Stomach (tissue), 9 donors: ENCODE results near the gene SNX33. TPM values are rescaled to one million over a fixed set of nuclear protein-coding genes. Genes with fewer than 3 reads are reported as not detected.

ENCODE experiments used
- DNase-seq, 2 donors: peaks; one replicate each; pipeline versions ENCODE4 v3.0.0 to v3.0.0-alpha.2; 2013 to 2019
- H3K27ac ChIP-seq, 5 donors: fragments of 200-600 bp in 4 of 5; sonication (generic) in 4 of 5; one replicate each; pipeline ENCODE4 v1.5.1; 2013 to 2019; ENCODE audit warnings: mild to moderate bottlenecking in 1 of 5, moderate library complexity in 1 of 5
- H3K27me3 ChIP-seq, 3 donors: fragments of 200-600 bp; sonication (generic); one replicate each; pipeline ENCODE4 v1.5.1; 2017 to 2019; ENCODE audit warnings: mixed run types in 1 of 3
- H3K36me3 ChIP-seq, 4 donors: fragments of 200-600 bp; sonication (generic); 1 replicate in 3 of 4; 2 replicates in 1 of 4; pipeline ENCODE4 v1.5.1; 2016 to 2019
- H3K4me1 ChIP-seq, 4 donors: fragments of 200-600 bp; sonication (generic); one replicate each; pipeline ENCODE4 v1.5.1; 2016 to 2019
- H3K4me3 ChIP-seq, 4 donors: fragments of 200-600 bp; sonication (generic) in 3 of 4; one replicate each; pipeline ENCODE4 v1.5.1; 2016 to 2019; ENCODE audit warnings: mild to moderate bottlenecking in 1 of 4
- H3K9me3 ChIP-seq, 4 donors: fragments of 200-600 bp; sonication (generic); one replicate each; pipeline ENCODE4 v1.5.1; 2016 to 2019
- EP300 ChIP-seq: sonication (generic); formaldehyde crosslinking; IDR thresholded peaks from one replicate; pipeline ENCODE4 v1.6.1; 2017; ENCODE audit warnings: antibody characterized with exemption
- POLR2A ChIP-seq, 4 donors: fragments of 450-650 bp; IDR thresholded peaks; one replicate each; pipeline ENCODE4 v1.6.1; 2016; ENCODE audit warnings: antibody characterized with exemption in 4 of 4, control low read depth in 2 of 4, mild to moderate bottlenecking in 1 of 4, moderate library complexity in 1 of 4
- POLR2AphosphoS5 ChIP-seq, 3 donors: sonication (generic); formaldehyde crosslinking; IDR thresholded peaks; one replicate each; pipeline ENCODE4 v1.6.1; 2016; ENCODE audit warnings: antibody characterized with exemption in 3 of 3
- WGBS, 5 donors: extraction: QIAGEN DNeasy Blood & Tissue Kit in 3 of 5; methylation state at CpG; one replicate each; pipeline versions ENCODE4 v1.1.5 to v1.1.7; 2013 to 2018; 5-methylcytosine and 5-hydroxymethylcytosine counted together
- intact Hi-C: fragments of 100-400 bp; cut with DNase I; formaldehyde crosslinking; loops from one replicate; pipeline ENCODE4 v1.15.1; 2023; ENCODE audit warnings: low total_unique reads
- polyA plus RNA-seq, 3 donors: library from polyadenylated mRNA; stranded (reverse); fragments of 200-250 nt; gene quantifications; one replicate each; pipeline ENCODE4 v1.2.3, GENCODE V29; 2013
- total RNA-seq, 5 donors: library from RNA; depleted of rRNA; stranded (reverse); fragments of >200 nt; gene quantifications; one replicate each; pipeline versions ENCODE4 v1.1.0 to v1.2.3, GENCODE V29; 2014 to 2016
- TF ChIP-seq, protein P1 (sequence below), 7 experiments: fragments of 450-650 bp in 4 of 7; fragments of 200-600 bp in 3 of 7; sonication (generic) in 3 of 7; IDR thresholded peaks; one replicate each; pipeline ENCODE4 v1.5.1; 2016 to 2019; ENCODE audit warnings: antibody characterized with exemption in 7 of 7, control low read depth in 2 of 7, mild to moderate bottlenecking in 1 of 7
- donor health status: healthy with polysubstance abuse.
- donor health status: Bipolar disorder and iron deficiency.
- donor health status: healthy.

Gene SNX33
- total and polyA plus RNA-seq, 8 donors: 11.0 to 36.8 (median 16.1) TPM

DNA sequence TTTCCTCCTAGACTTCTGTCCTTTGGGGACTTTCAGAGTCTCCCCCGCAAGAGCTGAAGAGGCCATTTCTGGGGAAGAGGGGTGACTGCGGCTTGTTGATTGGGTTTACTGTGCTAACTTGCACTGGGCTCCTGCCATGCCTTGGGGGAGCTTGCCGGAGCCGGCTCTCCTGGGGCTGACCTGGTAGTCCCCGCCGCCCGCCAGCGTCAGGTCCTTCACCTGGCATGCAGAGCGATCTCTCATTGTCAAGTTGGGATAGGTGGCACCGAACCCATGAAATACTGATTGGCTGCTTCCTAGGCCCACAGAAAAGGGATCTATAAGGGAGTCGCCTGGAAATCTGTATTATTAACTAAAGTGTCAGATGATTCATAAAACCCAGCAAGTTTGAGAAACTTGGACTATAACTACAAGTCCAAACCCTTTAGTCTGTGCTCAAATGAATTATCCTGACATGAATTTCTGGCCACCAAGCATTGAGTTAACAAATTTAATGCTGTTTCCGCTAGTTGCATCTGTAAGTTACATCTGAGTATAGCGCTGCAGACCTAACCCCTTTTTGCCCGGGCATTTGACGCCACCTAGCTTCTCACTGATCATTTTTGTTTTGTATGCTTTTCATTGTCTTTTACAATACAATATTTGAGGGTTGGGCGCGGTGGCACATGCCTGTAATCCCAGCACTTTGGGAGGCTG lies 7.1 kb upstream of the SNX33 start:
- peak overlapping the region; percentile 92 to 95 (median 93) for H3K27ac ChIP-seq
- 2 to 6% (median 3%) methylated on average over 17 of the region's 17 CpGs for WGBS, 5 donors
- peaks cover 0 to 10% (median 0%) of the 10 kb centered on the region in 4 donors for H3K36me3 ChIP-seq
- peak overlapping the region; percentile 72 to 94 (median 85) for H3K4me3 ChIP-seq
- intact Hi-C loops: no loop called here
- TF ChIP-seq EP300: no peak
- TF ChIP-seq, protein P1, sequence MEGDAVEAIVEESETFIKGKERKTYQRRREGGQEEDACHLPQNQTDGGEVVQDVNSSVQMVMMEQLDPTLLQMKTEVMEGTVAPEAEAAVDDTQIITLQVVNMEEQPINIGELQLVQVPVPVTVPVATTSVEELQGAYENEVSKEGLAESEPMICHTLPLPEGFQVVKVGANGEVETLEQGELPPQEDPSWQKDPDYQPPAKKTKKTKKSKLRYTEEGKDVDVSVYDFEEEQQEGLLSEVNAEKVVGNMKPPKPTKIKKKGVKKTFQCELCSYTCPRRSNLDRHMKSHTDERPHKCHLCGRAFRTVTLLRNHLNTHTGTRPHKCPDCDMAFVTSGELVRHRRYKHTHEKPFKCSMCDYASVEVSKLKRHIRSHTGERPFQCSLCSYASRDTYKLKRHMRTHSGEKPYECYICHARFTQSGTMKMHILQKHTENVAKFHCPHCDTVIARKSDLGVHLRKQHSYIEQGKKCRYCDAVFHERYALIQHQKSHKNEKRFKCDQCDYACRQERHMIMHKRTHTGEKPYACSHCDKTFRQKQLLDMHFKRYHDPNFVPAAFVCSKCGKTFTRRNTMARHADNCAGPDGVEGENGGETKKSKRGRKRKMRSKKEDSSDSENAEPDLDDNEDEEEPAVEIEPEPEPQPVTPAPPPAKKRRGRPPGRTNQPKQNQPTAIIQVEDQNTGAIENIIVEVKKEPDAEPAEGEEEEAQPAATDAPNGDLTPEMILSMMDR (IDR thresholded peaks at IDR 0.05): peak in 1 of 7 experiments; percentile 38
- TF ChIP-seq POLR2AphosphoS5 (IDR thresholded peaks at IDR 0.05): no peak
- H3K9me3 ChIP-seq: no peaks in the 10 kb centered on the region
- no peaks in the 10 kb centered on the region for H3K27me3 ChIP-seq
- H3K4me1 ChIP-seq: peaks cover 11 to 54% (median 49%) of the 10 kb centered on the region in 4 donors
- DNase-seq: peak in 1 of 2 donors; percentile 77

DNA sequence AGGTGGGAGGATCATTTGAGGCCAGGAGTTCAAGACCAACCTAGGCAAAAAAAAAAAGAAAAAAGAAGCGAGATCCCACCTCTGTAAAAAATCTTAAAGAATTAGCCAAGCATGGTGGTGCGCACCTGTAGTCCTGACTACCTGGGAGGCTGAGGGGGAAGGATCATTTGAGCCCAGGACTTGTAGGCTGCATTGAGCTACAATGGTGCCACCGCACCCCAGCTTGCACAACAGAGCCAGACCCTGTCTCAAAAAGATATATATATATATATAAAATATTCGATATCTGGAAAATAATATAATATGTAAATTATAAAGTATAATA lies 6.6 kb upstream of the SNX33 start:
- H3K27me3 ChIP-seq: no peaks in the 10 kb centered on the region
- peaks cover 0 to 10% (median 0%) of the 10 kb centered on the region in 4 donors for H3K36me3 ChIP-seq
- TF ChIP-seq, protein P1 (IDR thresholded peaks at IDR 0.05): peak in 1 of 7 experiments; percentile 3
- TF ChIP-seq EP300 (no peak), POLR2A (IDR thresholded peaks at IDR 0.05) (no peak), POLR2AphosphoS5 (IDR thresholded peaks at IDR 0.05) (no peak)
- intact Hi-C loops: no loop called here
- H3K9me3 ChIP-seq: no peaks in the 10 kb centered on the region
- no peak overlapping the region for H3K4me3 ChIP-seq
- no peak for DNase-seq
- peak overlapping the region; percentile 23 to 95 (median 93) for H3K27ac ChIP-seq
- H3K4me1 ChIP-seq: peaks cover 16 to 54% (median 51%) of the 10 kb centered on the region in 4 donors
- WGBS, 5 donors: 66 to 76% (median 72%) methylated on average over 4 of the region's 4 CpGs

DNA sequence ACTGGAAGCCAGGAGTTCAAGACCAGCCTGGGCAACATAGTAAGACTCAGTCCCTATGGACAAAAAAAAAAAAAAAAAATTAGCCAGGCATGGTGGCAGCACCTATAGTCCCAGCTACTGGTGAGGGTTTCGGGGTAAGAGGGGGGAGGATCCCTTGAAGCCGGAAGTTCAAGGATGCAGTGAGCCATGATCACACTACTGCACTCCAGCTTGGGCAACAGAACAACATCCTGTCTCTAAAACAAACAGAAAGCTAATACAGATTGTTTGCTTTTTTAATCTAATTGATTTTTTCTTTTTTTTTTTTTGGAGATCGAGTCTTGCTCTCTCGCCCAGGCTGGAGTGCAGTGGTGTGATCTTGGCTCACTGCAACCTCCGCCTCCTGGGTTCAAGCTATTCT lies 6.1 kb upstream of the SNX33 start:
- intact Hi-C loops: no loop called here
- no peak overlapping the region for H3K4me3 ChIP-seq
- H3K36me3 ChIP-seq: peaks cover 0 to 10% (median 0%) of the 10 kb centered on the region in 4 donors
- TF ChIP-seq POLR2A (IDR thresholded peaks at IDR 0.05) (no peak), POLR2AphosphoS5 (IDR thresholded peaks at IDR 0.05) (no peak)
- TF ChIP-seq, protein P1 (IDR thresholded peaks at IDR 0.05): no peak
- H3K27ac ChIP-seq: peak overlapping the region in 2 of 5 donors; percentile 93 to 95
- no peaks in the 10 kb centered on the region for H3K27me3 ChIP-seq
- DNase-seq: no peak
- 37 to 69% (median 49%) methylated on average over 5 of the region's 5 CpGs for WGBS, 5 donors
- no peaks in the 10 kb centered on the region for H3K9me3 ChIP-seq
- peaks cover 21 to 54% (median 51%) of the 10 kb centered on the region in 4 donors for H3K4me1 ChIP-seq

DNA sequence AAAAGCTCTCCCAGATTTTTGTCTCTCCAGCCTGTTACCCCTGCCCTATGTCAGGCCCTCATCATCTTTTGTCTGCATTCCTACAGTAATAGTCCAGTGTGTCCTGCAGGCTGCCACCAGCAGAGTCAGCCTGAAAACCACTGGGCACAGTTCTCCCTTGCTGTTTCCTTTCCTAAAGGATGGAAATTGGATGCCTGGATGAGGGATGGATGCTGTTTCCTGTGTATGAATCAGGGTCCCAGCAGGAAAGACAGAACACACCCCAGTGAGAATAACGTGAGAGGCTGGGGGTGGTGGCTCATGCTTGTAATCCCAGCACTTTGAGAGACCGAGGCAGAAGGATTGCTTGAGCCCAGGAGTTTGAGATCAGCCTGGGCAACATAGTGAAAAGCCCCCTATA lies 3.3 kb upstream of the SNX33 start:
- Histone ChIP-seq H3K27ac (no peak overlapping the region), H3K4me1 (peaks cover 21 to 41% (median 38%) of the 10 kb centered on the region in 4 donors), H3K27me3 (no peaks in the 10 kb centered on the region), H3K9me3 (no peaks in the 10 kb centered on the region), H3K36me3 (peaks cover 0 to 2% (median under 1%) of the 10 kb centered on the region in 4 donors), H3K4me3 (no peak overlapping the region)
- no peak for DNase-seq
- intact Hi-C loops: no loop called here
- TF ChIP-seq EP300 (no peak), POLR2AphosphoS5 (IDR thresholded peaks at IDR 0.05) (no peak), POLR2A (IDR thresholded peaks at IDR 0.05) (no peak)
- TF ChIP-seq, protein P1 (IDR thresholded peaks at IDR 0.05): no peak
- WGBS, 5 donors: 63 to 92% (median 85%) methylated on average over 2 of the region's 2 CpGs
